ENCODE data around the gene ARFGEF3.

- TF ChIP-seq CTCF (conservative IDR thresholded peaks at IDR 0.05; ENCODE audit: low read depth, low read length) (peak; percentile 60), EZH2 (IDR thresholded peaks at IDR 0.05; ENCODE audit: borderline replicate concordance, low read depth, low read length, poor library complexity, severe bottlenecking) (no peak)
Measured at GRCh38 chr6:138278326-138278725, 116.6 kb downstream of the ARFGEF3 start.

All from A673 (cell line).